HG03571 (cell line): ENCODE data around the gene ERBB2.
"Not testable (repeated sequence)": the region's sequence is repeated elsewhere in the genome, so short reads cannot be mapped to it uniquely, and the experiment has no call there.

Experiments
- ATAC-seq: cut with Tn5 transposase; IDR thresholded peaks from one replicate; pipeline ENCODE4 v1.9.1; 2021; ENCODE audit not compliant: unreplicated experiment

The ERBB2 gene

GRCh38 chr17:39722965-39723848 lies 23.3 kb downstream of the ERBB2 start:
- no peak for ATAC-seq

GRCh38 chr17:39724731-39725130 lies 24.9 kb downstream of the ERBB2 start:
- ATAC-seq, result no peak

- ATAC-seq, result not testable (repeated sequence)
These were observed 26.1 kb downstream of the ERBB2 start for GRCh38 chr17:39725923-39726322.

GRCh38 chr17:39726617-39727016 lies 26.8 kb downstream of the ERBB2 start:
- no peak for ATAC-seq

GRCh38 chr17:39727556-39727955 lies 27.7 kb downstream of the ERBB2 start:
- ATAC-seq, result no peak

GRCh38 chr17:39729280-39729851 lies 29.5 kb downstream of the ERBB2 start:
- ATAC-seq, result no peak

- peak; percentile 80 for ATAC-seq
These were observed 30.4 kb downstream of the ERBB2 start, which contains the start of gene MIEN1 for GRCh38 chr17:39730095-39730921. MIEN1 (minus strand) TSS chr17:39730532; CDS start chr17:39730495, 37 bp downstream.

GRCh38 chr17:39732586-39732985 lies 32.7 kb downstream of the ERBB2 start:
- no peak for ATAC-seq

- ATAC-seq, result no peak
These were observed 36.0 kb downstream of the ERBB2 start for GRCh38 chr17:39735882-39736281.

- ATAC-seq, result no peak
These were observed 36.7 kb downstream of the ERBB2 start for GRCh38 chr17:39736319-39737165.

- no peak for ATAC-seq
These were observed 37.4 kb downstream of the ERBB2 start for GRCh38 chr17:39737206-39737759.

GRCh38 chr17:39737760-39738567 lies 38.1 kb downstream of the ERBB2 start, which contains the start of gene GRB7:
GRB7 (plus strand) TSS chr17:39737938; CDS start chr17:39742302, 4,364 bp downstream.
- no peak for ATAC-seq

- no peak for ATAC-seq
These were observed 38.7 kb downstream of the ERBB2 start for GRCh38 chr17:39738568-39738901.

GRCh38 chr17:39738983-39739884 lies 39.4 kb downstream of the ERBB2 start:
- ATAC-seq, result no peak

GRCh38 chr17:39739885-39740356 lies 40.1 kb downstream of the ERBB2 start:
- no peak for ATAC-seq

GRCh38 chr17:39740357-39741111 lies 40.7 kb downstream of the ERBB2 start:
- no peak for ATAC-seq

GRCh38 chr17:39742126-39742855 lies 42.4 kb downstream of the ERBB2 start:
- ATAC-seq, result no peak
